Dedifferentiated amniotic fluid mesenchymal stem cell (primary cell): ENCODE results near the gene HCRTR1.

ENCODE experiments used
- DNase-seq: peaks from one replicate; pipeline ENCODE4 v3.0.0-alpha.2; 2016; ENCODE audit errors: extremely low spot score

HCRTR1 gene

DNA sequence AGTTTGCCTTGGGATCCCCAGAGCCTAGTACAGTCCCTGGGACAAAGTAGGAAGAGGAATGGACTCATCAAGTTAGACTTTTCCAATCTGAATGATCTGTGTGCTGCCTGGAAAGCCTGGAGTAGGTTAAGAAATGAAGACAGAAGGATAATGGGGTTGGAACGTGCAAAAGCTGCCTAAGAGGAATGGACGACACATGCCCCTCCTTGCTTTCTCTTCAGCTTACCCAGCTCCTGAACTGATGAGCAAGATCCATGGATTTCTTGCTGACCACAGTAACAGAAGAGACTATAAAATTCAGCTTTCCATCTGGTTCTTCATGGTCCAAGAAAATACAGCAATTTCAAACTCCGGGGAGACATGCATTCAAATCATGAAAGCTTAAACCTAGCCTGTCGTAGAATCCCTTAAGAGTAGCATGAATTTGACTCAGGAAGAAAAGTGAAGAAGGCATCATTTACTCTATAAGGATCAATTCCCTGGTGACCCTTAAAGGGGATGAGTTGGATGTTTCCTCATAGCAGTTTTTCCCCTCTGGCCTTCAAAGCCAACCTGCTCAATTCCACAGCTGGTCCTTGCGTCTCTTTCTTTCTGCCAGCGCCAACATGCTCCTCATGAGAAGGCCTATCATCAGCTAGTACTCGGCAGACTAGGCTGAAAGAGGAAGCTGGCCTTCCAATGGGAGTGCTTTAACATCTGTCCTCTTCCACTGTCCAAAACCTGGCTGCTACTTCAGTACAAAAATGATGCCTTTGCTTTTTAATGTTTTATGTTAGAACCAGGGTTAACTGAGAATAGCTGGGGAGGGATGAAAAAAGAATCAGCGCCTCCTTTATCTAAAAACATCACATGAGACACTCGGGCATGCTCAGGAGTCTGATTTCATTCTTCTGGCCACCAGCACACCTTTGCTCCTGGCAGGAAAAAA, 32.9 kb downstream of the HCRTR1 start:
- no peak for DNase-seq

DNA sequence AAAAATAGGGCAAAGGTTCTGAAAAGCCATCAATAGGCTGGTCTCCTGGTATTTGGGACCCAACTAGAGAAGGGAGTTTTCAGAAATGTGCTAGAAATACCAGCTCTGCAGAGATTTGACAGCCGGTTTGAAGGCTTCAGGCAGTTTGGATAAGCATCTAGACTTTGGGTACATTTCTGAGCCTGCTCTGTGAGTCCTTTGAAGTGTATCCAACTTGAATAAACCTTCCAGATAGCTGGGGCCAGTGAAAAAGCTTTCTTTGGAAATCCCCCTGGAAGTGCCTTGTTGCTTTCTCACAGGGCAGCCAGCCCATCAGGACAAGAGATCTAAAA, 33.6 kb downstream of the HCRTR1 start:
- no peak for DNase-seq

DNA sequence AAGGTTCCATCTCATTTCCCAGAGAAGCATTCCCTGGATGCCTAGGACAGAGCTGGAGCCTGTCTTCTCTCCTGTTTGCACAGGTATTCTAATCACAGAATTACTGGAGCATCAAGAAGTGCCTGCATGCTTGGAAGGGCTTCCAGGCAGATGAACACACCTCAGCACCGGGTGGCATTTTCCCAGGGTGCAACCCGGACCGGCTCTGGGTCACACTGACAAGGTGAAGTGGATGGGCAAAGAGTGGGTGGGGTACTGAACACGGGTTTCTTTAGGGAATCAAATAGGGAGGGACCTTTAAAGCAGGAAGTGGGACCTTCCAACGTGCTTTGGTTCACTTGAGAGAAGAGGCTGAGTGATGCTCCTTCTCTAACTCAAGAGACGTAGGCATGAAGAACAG, 34.3 kb downstream of the HCRTR1 start:
- DNase-seq = no peak

DNA sequence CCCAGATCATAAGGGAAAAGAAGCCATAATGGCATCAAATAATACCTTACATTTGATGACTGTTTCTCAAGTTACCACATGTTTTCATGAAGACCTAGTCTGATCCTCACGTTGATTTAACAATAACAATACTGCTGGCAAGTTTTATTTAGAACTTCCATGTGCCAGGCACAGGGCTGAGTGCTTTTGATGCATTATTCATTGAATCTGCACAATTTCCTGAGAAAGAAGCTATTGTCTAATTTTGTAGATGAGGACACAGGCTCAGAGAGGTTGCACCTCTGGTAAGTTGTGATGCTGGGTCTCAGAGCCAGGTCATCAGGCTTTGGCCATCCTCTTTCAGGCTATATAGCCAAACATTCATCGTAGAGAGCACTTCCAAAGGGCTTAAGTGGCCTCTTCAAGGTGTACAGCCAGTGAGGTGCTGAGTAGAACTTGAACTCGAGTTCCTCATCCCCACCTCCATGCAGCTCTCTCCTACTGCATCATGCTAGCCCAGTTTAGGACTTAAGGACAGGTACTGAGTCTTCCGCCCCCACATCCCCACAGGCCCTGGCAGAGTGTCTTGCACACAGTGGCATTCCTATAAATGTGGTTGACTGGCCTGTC, 35.5 kb downstream of the HCRTR1 start:
- DNase-seq = no peak

DNA sequence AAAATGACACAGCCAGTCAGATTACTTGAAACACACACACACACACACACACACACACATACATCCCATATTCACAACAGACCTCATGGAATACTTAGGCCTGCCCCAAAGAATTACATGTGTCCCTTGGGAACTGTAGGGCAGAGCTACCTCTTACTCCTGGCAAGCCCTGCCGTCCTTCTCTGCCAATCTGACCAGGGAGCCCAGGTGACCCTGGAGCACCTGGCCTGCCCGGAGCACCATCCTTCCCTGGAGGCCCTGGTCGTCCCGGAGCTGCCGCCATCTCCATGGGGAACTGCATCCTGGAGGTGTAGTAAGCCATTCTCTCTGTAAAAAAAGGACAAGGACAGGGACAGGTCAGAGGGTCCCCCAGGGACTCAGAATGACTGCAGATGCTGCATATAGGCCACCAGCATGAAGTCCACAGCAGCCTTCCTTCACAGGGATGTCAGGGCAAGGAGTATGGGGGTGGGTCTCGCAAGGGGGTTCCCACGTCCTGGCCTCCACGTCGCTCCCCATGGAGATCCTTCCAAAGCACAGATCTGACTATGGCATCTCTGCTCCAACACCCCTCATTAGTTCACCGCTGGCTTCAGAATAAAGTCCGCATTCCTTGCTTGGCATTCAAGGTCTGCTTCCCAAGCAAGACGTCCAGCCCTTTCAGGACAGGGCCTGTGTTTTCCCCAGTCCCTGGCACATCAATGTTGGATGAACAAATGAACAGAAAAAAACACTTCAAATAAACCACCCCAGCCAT, 36.4 kb downstream of the HCRTR1 start:
- no peak for DNase-seq

DNA sequence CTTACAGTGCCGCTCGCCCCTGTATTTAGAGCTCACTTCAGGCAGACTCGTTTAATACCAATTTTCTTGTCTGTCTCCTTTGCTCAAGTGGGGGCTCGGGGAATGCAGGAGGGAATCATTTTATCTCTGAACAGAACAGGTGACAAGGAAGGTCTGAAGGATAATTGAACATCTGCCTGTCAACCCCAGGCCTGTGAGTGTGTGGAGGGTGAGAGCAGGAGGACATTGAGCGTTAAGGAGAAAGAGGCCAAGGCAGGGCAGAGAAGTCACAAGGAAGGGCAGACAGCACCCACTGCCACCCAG, 36.9 kb downstream of the HCRTR1 start:
- no peak for DNase-seq

DNA sequence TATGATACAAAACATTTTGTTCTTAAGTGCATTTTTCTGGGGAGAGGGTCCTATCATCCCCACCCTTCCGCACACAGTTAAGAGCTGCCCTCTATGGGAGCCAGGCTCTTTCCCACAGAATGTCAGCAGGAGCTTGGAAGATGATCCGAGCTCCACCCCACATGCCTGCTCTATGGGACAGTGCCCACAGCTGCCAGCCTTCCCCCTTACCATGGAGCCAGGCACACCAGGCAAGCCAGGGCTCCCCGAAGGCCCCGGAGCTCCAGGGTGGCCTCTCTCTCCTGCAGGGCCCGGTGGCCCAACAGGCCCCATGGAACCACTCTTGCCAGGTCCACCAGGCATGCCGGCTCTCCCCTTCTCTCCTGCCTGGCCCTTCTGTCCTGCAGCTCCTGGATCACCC, 37.6 kb downstream of the HCRTR1 start:
- DNase-seq = no peak

DNA sequence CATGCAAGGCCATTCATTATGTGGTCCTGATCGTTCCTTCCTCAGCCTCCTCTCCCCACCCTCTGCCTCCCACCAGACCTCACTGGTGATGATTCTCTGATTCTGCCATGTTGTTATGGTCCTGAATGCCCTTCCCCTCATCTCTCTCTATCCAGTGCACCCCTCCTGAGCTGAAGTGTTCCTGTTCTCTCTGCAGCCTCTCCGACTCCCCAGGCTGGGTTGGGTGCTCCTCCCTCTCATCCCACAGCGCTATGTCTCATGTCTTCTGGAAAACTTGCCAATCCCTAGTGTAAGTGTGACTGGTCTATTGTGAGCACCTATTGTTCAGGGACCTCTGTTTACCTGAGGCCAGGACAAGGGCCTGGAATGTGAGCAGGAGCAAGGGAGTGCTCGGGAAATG, 38.3 kb downstream of the HCRTR1 start:
- no peak for DNase-seq

DNA sequence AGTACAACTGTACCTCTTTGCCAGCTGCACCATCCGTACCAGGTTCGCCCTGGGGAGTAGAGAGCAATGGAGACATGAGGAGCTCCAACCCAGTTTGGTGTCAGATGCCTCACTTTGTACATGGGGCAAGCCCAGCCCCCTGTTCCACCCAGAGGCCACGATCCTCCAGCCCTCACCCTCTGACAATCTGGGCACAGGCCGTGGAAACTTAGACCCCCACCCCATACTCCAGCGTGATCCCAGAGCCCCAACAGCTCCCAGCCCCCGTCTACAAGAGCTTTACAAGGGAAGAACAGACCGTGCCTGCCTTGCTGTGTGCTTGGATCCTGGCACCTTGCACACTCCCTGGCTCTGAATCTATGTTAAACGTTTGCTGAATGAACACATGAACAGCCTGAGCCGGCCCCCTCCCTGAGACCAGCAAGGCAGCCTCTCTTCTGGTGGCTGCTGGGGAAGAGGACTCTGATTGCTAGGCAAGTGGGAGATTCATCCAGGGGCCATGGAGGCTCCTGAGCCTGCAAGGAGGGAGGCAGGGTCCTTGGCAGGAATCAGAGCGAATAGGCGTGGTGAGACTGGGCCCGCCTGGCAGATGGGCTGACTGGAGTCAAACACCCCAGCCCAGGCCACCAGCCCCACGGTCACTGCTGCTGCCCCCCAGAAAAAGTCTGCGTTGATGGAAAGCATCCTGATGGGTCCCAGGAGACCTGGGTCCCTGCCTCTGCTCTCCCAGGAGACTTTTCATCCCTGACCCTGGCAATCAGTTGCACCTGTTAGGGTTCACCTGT, 39.7 kb downstream of the HCRTR1 start:
- DNase-seq = no peak

DNA sequence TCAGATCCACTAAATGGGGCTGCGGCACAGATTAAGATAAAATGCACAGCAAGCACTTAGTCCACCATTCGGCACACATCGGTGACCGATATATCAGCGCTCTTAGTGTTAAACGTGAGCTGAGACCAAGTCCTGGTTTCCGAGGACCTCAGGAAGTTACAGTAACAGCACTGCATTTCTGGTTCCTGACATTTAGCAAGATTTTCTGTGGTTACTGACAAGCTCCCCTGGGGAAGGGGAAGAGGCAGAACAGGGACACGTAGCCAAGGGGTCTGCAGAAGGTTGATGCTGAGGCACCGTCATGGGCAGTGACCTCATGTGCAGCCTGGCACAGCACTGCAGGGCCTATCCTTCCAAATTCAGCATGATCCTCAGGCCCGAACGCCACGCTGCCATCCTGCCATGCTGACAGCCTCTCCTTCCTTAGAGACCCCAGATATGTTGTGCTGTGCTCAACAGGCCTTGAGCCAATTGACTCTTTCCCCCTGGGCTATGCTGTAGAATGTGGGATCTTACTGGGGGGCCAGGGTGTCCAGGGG, 40.6 kb downstream of the HCRTR1 start:
- DNase-seq = no peak

DNA sequence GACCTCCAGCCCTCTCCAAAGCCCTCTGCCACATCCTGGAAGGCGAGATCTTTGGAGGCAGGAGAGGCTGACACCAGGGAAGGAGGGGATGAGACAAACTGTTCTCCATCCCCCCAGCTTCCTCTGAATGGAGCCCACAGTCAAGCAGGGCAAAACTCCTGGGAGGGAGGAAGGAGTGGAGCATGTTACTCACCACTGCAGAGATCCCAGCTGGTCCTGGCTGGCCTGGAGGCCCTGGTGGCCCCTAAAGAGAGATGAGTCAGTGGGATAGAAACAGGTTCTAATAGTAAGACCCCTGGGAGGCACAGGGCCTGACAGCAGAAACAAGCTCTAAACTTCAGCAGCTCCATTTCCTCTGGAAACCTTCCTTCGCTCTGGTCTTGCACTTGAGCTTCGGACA, 41.2 kb downstream of the HCRTR1 start:
- no peak for DNase-seq

DNA sequence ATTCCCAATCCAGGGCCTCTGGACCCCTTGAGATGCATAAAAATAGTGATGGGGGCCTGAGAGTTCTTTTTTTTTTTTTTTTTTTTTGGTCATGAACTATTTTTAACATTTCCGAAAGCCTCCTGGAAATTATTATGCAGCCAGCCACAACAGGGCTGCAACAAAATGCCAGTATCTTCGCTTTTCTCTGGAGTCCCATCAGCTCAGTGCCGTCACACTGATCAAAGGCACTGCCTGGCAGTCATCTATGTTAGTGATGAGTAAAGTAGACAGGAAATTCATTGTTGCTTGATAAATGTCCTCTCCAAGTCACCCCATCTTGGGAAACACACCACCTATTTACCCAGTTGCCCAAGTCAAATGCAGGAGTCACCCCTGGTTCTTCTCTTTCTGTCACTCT, 42.4 kb downstream of the HCRTR1 start:
- no peak for DNase-seq

DNA sequence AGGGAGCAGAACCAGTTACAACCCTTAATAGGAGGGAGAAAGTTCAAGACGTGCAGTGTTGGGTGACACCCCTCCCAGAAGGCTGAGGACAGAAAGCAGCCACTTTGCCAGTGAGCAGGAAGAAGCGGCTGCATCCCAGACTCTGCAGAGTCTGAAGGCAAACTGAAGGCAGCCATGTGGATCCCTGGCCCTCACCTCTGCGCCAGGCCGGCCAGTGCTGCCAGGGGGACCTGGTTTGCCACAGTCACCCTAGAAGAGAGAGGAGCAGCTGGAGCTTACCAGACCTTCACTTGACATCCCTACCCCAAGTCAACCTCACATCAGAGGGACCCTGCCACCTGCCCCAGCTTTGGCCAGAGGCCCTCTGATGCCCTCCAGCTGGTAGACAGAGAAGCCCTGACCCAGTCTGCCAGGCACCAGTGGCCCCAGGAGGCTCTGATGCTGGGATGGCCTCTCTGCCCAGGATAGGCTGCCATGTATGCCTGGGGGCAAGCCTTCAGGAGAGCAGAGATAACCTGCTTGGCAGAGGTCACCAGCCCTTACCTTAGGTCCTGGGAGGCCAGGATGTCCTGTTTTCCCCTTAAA, 43.5 kb downstream of the HCRTR1 start:
- DNase-seq = no peak

DNA sequence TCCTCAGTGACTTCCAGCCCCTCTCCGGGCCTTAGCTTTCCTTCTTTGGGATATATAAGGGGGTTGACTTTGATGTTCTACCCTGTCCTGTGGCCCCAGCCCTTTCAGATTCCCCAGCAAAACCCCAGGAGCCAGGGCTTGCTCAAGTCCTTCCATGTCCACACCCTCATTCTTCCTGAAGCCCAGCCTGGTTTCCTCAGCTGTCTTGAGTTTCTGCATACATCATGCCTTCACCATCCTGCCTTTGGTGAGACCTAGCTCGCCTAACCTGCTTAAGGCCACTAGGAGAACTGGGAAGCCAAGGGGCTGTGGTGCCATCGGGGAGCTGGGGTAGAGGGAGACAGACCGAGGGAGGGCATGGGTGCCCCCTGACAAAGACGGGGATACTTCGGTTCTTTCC, 44.4 kb downstream of the HCRTR1 start:
- DNase-seq = no peak

DNA sequence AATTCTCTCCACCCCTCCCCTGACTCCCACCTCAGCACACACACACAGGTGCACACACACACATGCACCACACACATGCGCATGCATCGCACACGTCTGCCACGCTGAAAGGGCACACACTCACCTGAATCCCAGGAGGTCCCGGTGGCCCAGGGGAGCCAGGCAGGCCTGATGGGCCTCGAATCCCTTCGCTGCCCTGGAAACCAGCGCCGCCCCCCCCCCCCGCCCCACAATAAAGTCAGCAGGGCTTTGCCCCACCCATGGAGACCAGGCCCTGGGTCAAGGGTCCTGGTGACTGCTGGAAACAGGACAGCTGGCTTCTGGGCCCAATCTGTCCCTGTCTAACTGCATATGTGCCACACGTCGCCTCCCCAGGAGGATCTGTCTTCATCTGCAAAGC, 45.0 kb downstream of the HCRTR1 start:
- no peak for DNase-seq

DNA sequence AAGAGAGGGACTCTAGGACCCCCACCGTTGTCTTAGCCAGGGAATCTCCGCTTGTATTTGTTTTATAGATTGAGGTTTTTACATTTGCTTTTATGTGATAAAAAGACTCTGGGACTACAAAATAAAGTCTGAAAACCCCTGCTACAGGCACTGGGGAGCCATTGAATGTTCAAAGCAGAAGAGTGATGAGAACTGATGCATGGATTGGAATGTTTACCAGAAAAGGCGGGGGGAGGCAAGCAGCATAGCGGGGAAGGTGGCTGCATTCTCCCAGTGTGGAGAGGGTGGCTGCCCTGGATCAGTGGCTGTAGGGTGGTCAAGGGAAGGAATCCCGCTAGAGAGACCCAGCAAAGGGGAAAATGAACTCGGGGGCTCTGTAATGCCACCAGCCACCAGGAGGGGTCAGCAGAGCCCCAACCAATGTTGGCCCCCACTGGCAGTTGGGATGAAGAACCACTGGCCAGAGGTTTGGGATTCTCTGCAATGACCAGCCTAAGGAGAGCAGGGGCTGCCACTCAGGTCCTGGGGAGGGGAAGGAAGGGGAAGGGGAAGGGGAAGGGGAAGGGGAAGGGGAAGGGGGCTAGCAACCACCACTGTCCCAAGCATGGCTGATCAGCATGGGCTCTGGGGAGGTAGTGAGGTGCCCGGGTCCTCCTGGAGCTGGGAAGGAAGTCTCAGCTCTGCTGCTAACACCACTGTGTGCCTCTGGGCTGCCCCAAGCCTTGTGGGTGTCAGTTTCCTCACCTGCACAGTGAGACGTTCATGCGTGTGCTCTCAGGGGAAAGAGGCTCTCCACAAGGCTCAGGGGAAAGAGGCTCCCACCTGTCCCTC, 46.3 kb downstream of the HCRTR1 start:
- no peak for DNase-seq

DNA sequence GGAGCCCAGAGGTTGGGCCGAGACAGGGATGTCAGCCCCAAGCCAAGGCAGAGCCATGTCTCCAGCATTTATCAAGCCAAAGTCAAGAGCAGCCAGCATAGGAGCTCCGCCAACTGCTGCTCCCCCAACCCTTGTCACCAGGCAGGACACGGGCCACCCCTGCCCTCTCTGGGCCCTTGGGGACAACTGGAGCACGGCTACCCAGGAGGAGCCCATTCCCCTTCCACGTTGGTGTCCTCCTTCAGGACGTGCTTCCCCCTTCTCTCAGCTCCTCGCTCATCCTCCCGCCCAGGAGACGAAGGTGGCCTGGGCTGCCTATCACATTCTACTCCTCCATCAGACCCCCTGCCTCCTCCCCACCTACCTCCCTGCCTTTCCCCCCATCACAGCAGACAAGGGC, 47.0 kb downstream of the HCRTR1 start:
- no peak for DNase-seq

DNA sequence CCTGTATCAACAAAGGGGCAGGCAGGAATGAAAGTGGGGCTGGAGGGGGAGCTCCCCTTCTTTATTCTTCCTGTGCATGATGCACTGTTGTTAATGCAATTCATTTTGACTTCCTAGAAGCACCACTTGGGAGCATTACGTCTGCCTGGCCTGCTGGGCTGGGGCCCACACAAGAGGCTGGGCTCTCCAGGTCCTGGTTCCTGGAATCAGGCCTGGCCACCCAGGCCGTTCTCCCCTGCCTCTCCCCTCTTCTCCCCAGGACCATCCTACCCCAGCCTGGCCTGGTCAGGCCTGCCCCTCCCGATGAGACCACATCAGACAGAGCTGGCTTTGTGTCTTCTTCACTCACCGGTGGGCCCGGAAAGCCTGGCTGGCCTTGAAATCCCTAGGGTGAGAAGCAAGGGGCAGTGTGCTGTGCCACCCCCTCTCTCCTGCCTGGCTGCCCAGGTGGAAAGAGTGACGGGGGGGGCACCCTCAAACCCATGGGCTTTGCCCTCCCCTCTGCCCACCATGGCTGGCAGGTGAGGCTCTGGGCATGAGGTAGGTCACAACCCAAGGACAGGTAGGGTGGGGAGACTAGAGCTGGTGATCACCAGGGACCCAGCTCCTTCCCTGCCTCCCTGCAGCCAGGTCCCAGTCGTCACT, 47.9 kb downstream of the HCRTR1 start:
- no peak for DNase-seq

DNA sequence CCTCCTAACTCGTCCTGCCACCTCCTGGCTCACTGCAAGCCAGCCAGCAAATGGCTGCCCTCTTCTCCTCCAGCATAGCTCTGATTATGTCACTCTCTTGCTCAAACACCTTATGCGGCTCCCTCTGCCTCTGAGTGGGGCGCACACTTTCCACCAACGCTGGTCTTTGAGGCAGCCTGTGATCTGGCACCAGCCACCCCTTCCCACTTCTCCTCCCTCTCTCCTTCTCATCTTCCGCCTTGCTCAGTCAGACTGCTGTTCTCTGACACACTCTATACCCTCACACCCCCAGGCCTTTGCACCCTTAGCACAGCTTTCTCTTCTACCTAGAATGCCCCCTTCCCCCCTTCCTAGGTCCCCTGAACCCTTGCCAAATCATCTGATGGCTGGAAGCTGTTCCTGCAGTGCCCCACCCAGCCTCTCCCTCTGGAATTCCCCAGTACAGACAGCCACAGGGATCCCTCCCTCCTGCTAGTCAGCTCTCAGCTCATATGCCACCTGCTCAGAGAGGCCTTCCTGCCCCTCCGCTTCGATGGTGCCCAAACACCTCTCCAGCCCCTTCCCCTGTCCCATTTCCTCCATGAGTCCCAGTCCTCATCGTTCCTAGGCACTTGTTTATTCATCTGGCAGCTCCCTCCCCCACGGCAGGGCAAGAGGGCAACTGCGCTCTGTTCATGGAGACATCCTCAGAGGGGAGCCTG, 48.9 kb downstream of the HCRTR1 start:
- DNase-seq = no peak
